Measurements from ENCODE around the gene BCAP31.
"Not testable (repeated sequence)": the region's sequence is repeated elsewhere in the genome, so short reads cannot be mapped to it uniquely, and the experiment has no call there.

The BCAP31 gene

GRCh38 chrX:153692611-153693156 is 31.5 kb downstream of the BCAP31 start:
- DNase-seq, result no peak

- DNase-seq, result no peak
Measured at GRCh38 chrX:153692003-153692402, 32.2 kb downstream of the BCAP31 start.

GRCh38 chrX:153691032-153691827 is 33.0 kb downstream of the BCAP31 start:
- not testable (repeated sequence) for DNase-seq

- DNase-seq, result no peak
Measured at GRCh38 chrX:153690466-153690865, 33.7 kb downstream of the BCAP31 start.

GRCh38 chrX:153689654-153690465 is 34.3 kb downstream of the BCAP31 start:
- no peak for DNase-seq

GRCh38 chrX:153688911-153689590 is 35.1 kb downstream of the BCAP31 start:
- DNase-seq, result no peak

GRCh38 chrX:153688506-153688905 is 35.7 kb downstream of the BCAP31 start:
- no peak for DNase-seq

GRCh38 chrX:153688071-153688470 is 36.1 kb downstream of the BCAP31 start:
- DNase-seq, result no peak

GRCh38 chrX:153687121-153688039 is 36.8 kb downstream of the BCAP31 start, which contains the start of gene SLC6A8:
Gene SLC6A8 (plus strand): TSS chrX:153687926. CDS start chrX:153688575, 649 bp downstream.
- DNase-seq, result peak; percentile 77

GRCh38 chrX:153686711-153687110 is 37.5 kb downstream of the BCAP31 start:
- DNase-seq, result no peak

GRCh38 chrX:153685751-153686696 is 38.2 kb downstream of the BCAP31 start:
- no peak for DNase-seq

- no peak for DNase-seq
Measured at GRCh38 chrX:153685156-153685536, 39.0 kb downstream of the BCAP31 start.

- peak; percentile 5 for DNase-seq
Measured at GRCh38 chrX:153684467-153685155, 39.6 kb downstream of the BCAP31 start.

- not testable (repeated sequence) for DNase-seq
Measured at GRCh38 chrX:153683486-153683885, 40.7 kb downstream of the BCAP31 start.

GRCh38 chrX:153681175-153681574 is 43.0 kb downstream of the BCAP31 start:
- no peak for DNase-seq

GRCh38 chrX:153674219-153674851 is 49.9 kb downstream of the BCAP31 start:
- no peak for DNase-seq

GRCh38 chrX:153673428-153674218 is 50.6 kb downstream of the BCAP31 start, which contains the start of gene PNCK:
Gene PNCK (minus strand): TSS chrX:153673813. CDS start chrX:153673076, 737 bp downstream.
- no peak for DNase-seq
